ENCODE results near the gene PXMP4. TPM values are rescaled to one million over a fixed set of nuclear protein-coding genes. Genes with fewer than 3 reads are reported as not detected.
A peak's percentile ranks its signal among the peaks of the same experiment; 100 is the strongest.

PXMP4 gene
- total and polyA plus RNA-seq, 2 experiments from 2014 or later = 9.2 to 14.9 TPM

DNA sequence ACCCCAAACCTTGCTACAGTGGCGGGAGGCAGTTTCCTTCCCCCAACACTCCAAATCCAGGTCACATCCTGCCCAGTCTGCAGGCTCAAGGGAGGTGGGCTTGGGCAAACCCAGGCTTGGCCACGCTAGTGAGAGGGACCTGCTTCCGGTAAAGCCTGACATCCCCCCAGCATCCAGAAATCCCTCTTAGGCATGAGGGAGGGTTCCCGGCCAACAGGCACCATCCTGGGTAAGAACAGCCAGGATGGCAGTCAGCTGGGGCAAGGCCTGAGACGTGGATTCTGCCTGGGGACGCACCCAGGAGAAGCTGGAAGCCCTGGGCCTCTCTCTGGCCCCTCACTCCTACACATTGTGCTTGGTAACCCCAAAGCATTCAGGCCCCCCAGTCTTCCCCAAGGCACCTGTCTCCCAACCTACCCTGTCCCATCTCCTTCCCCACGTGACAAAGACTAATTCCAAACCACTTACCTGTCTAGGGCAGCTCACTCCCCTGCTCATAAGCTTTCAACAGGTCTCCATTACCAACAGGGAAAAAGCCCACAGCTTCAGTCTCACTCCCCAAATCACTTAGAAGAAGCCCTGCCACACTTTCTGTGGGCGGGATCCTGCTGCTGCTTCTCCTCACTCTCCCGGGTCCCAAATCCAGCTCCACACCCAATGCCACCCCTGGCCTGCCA lies 55.9 kb downstream of the PXMP4 start:
- H3K4me1 ChIP-seq (ENCODE audit: low read depth) = peaks cover 11% of the 10 kb centered on the region
- H3K36me3 ChIP-seq = peaks cover 13% of the 10 kb centered on the region
- H3K9me3 ChIP-seq (ENCODE audit: low read depth) = no peaks in the 10 kb centered on the region
- no peak for DNase-seq (ENCODE audit: low read depth in 1 of 2, low spot score in 1 of 2)
- TF ChIP-seq, protein P1, sequence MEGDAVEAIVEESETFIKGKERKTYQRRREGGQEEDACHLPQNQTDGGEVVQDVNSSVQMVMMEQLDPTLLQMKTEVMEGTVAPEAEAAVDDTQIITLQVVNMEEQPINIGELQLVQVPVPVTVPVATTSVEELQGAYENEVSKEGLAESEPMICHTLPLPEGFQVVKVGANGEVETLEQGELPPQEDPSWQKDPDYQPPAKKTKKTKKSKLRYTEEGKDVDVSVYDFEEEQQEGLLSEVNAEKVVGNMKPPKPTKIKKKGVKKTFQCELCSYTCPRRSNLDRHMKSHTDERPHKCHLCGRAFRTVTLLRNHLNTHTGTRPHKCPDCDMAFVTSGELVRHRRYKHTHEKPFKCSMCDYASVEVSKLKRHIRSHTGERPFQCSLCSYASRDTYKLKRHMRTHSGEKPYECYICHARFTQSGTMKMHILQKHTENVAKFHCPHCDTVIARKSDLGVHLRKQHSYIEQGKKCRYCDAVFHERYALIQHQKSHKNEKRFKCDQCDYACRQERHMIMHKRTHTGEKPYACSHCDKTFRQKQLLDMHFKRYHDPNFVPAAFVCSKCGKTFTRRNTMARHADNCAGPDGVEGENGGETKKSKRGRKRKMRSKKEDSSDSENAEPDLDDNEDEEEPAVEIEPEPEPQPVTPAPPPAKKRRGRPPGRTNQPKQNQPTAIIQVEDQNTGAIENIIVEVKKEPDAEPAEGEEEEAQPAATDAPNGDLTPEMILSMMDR (IDR thresholded peaks at IDR 0.05; ENCODE audit: low read depth, low read length) = no peak
- H3K27me3 ChIP-seq = no peaks in the 10 kb centered on the region
- H3K4me3 ChIP-seq = peak overlapping the region; percentile 44
- peak overlapping the region; percentile 29 for H3K27ac ChIP-seq

GRCh38 chr20:33663161-33664084 lies 56.7 kb downstream of the PXMP4 start:
- Histone ChIP-seq H3K27ac (peak overlapping the region; percentile 29), H3K9me3 (ENCODE audit: low read depth) (no peaks in the 10 kb centered on the region), H3K4me3 (peak overlapping the region; percentile 44), H3K4me1 (ENCODE audit: low read depth) (peaks cover 11% of the 10 kb centered on the region), H3K36me3 (peaks cover 13% of the 10 kb centered on the region), H3K27me3 (no peaks in the 10 kb centered on the region)
- TF ChIP-seq, protein P1 (IDR thresholded peaks at IDR 0.05; ENCODE audit: low read depth, low read length) = no peak
- DNase-seq (ENCODE audit: low read depth in 1 of 2, low spot score in 1 of 2) = peak; percentile 83 to 91

GRCh38 chr20:33662172-33662571 lies 57.9 kb downstream of the PXMP4 start, which contains the start of gene C20orf144:
Gene C20orf144 (plus strand): TSS chr20:33662327. CDS start chr20:33662346, 19 bp downstream.
- Histone ChIP-seq H3K27me3 (no peaks in the 10 kb centered on the region), H3K4me3 (peak within 1 kb of the TSS; percentile 44), H3K4me1 (ENCODE audit: low read depth) (peaks cover 11% of the 10 kb centered on the region), H3K9me3 (ENCODE audit: low read depth) (no peaks in the 10 kb centered on the region), H3K36me3 (peaks cover 18% of the 10 kb centered on the region), H3K27ac (peak within 1 kb of the TSS; percentile 29)
- DNase-seq (ENCODE audit: low read depth in 1 of 2, low spot score in 1 of 2) = no peak
- TF ChIP-seq, protein P1 (IDR thresholded peaks at IDR 0.05; ENCODE audit: low read depth, low read length) = no peak

DNA sequence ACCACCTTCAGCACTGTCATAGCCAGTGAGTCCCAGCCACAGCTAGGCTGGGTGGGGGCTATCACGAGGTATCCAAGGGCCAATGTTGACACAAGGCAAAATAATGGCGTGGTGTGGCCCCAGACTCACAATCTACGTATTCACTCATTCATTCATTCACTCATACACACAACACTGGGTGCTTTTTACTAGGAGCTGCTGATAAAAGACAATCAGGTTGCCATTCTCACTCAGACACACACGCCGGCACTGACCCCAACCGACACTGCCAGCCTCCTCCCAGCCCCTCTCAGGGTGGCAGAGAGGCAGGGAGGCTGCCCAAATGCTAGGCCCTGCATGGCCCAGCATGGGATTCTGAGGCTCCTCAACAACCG lies 59.4 kb downstream of the PXMP4 start:
- TF ChIP-seq, protein P1 (IDR thresholded peaks at IDR 0.05; ENCODE audit: low read depth, low read length) = no peak
- peaks cover 5% of the 10 kb centered on the region for H3K4me1 ChIP-seq (ENCODE audit: low read depth)
- H3K9me3 ChIP-seq (ENCODE audit: low read depth) = no peaks in the 10 kb centered on the region
- H3K27me3 ChIP-seq = no peaks in the 10 kb centered on the region
- H3K27ac ChIP-seq = no peak overlapping the region
- no peak for DNase-seq (ENCODE audit: low read depth in 1 of 2, low spot score in 1 of 2)
- H3K4me3 ChIP-seq = no peak overlapping the region
- H3K36me3 ChIP-seq = peaks cover 18% of the 10 kb centered on the region

DNA sequence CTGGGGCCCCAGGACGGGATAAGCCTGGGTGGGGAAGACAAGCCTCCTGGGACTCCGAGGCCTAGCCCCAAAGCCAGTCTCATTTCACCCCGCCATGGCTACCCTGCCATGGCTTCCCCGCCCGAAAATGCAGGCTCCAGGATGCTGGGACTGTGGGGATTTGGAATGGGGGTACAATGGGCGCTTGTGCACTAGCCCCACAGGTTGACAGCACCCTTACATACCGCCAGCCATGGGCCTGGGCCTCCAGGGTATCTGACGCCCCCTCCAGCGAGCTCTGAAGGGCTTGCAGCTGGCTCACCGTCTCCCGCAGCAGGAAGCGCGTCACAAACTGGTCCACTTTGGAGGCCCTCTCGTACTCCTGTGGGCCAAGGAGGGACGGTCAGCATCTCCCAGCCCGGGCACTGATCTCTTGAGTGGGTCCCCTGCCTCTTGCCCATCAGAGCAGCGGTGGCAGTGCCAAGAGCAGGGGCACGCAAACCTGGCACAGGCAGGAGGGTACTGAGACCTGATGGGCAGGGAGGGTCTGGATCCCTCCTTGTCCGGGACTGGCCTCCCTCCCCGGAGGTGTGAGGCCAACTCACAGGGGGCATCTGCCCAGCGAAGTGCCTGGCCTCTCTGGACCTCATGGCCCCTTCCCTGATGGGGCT lies 60.0 kb downstream of the PXMP4 start:
- Histone ChIP-seq H3K4me3 (no peak overlapping the region), H3K9me3 (ENCODE audit: low read depth) (no peaks in the 10 kb centered on the region), H3K27ac (no peak overlapping the region), H3K36me3 (peaks cover 18% of the 10 kb centered on the region), H3K27me3 (no peaks in the 10 kb centered on the region), H3K4me1 (ENCODE audit: low read depth) (peaks cover 5% of the 10 kb centered on the region)
- TF ChIP-seq, protein P1 (IDR thresholded peaks at IDR 0.05; ENCODE audit: low read depth, low read length) = no peak
- DNase-seq (ENCODE audit: low read depth in 1 of 2, low spot score in 1 of 2) = no peak
